Thyroid gland (tissue), 4 donors: Measurements from ENCODE around the gene ZBTB16. TPM values are rescaled to one million over a fixed set of nuclear protein-coding genes. Genes with fewer than 3 reads are reported as not detected.

ENCODE experiments used
- DNase-seq, 2 donors: peaks; one replicate each; pipeline ENCODE4 v3.0.0-alpha.2; 2019
- H3K27ac ChIP-seq, 3 donors: fragments of 200-600 bp; sonication (generic); 1 replicate in 2 of 3; 2 replicates in 1 of 3; pipeline ENCODE4 v1.5.1; 2016 to 2019; ENCODE audit warnings: mild to moderate bottlenecking in 1 of 3, moderate library complexity in 1 of 3
- H3K27me3 ChIP-seq: fragments of 200-600 bp; sonication (generic); one replicate; pipeline ENCODE4 v1.5.1; 2019
- H3K36me3 ChIP-seq, 2 donors: fragments of 200-600 bp; sonication (generic); one replicate each; pipeline ENCODE4 v1.5.1; 2016 to 2019
- H3K4me1 ChIP-seq, 2 donors: fragments of 200-600 bp; sonication (generic); one replicate each; pipeline ENCODE4 v1.5.1; 2017 to 2019
- H3K4me3 ChIP-seq, 3 donors: fragments of 200-600 bp; sonication (generic); replicated peaks in 1 of 3; 1 replicate in 2 of 3; 2 replicates in 1 of 3; pipeline ENCODE4 v1.5.1; 2016; ENCODE audit warnings: mild to moderate bottlenecking in 1 of 3
- H3K9me3 ChIP-seq: fragments of 200-600 bp; sonication (generic); one replicate; pipeline ENCODE4 v1.5.1; 2017
- CTCF ChIP-seq, 6 experiments: fragments of 200-600 bp in 3 of 6; fragments of 450-650 bp in 3 of 6; sonication (generic) in 3 of 6; IDR thresholded peaks; one replicate each; pipeline ENCODE4 v1.5.1; 2016 to 2019; ENCODE audit warnings: antibody characterized with exemption in 6 of 6, mild to moderate bottlenecking in 2 of 6, inconsistent platforms in 1 of 6, moderate library complexity in 1 of 6
- POLR2A ChIP-seq, 2 donors: fragments of 450-650 bp; IDR thresholded peaks; one replicate each; pipeline ENCODE4 v1.6.1; 2017; ENCODE audit warnings: antibody characterized with exemption in 2 of 2, mild to moderate bottlenecking in 2 of 2, moderate library complexity in 1 of 2
- WGBS, 2 donors: methylation state at CpG; one replicate each; pipeline ENCODE4 v1.1.5; 2017; 5-methylcytosine and 5-hydroxymethylcytosine counted together
- intact Hi-C: fragments of 100-400 bp; cut with DNase I; formaldehyde crosslinking; loops from one replicate; pipeline ENCODE4 v1.15.1; 2023
- total RNA-seq, 4 donors: library from RNA; depleted of rRNA; stranded (reverse); fragments of >200 nt; gene quantifications; one replicate each; pipeline ENCODE4 v1.2.3, GENCODE V29; 2016

ZBTB16 gene
- total RNA-seq, 4 donors from 2014 or later = 157 to 385 (median 177) TPM

- no peak for TF ChIP-seq POLR2A (IDR thresholded peaks at IDR 0.05)
- TF ChIP-seq CTCF (IDR thresholded peaks at IDR 0.05) = no peak
- Histone ChIP-seq H3K4me1 (peaks cover 87 to 91% of the 10 kb centered on the region in 2 donors), H3K27me3 (no peaks in the 10 kb centered on the region), H3K9me3 (no peaks in the 10 kb centered on the region), H3K4me3 (no peak overlapping the region), H3K36me3 (peaks cover 22 to 24% of the 10 kb centered on the region in 2 donors), H3K27ac (peak overlapping the region; percentile 66 to 97 (median 97))
- WGBS, 2 donors = 81 to 85% methylated on average over 21 of the region's 21 CpGs
- no peak for DNase-seq
- intact Hi-C loops = no loop called here
Observed at GRCh38 chr11:114074546-114075343, 15.2 kb downstream of the ZBTB16 start.

- Histone ChIP-seq H3K4me3 (no peak overlapping the region), H3K27me3 (no peaks in the 10 kb centered on the region), H3K36me3 (peaks cover 21 to 24% of the 10 kb centered on the region in 2 donors), H3K4me1 (peaks cover 92 to 96% of the 10 kb centered on the region in 2 donors), H3K9me3 (no peaks in the 10 kb centered on the region), H3K27ac (peak overlapping the region; percentile 66 to 97 (median 97))
- 96 to 99% methylated on average over 6 of the region's 6 CpGs for WGBS, 2 donors
- DNase-seq = no peak
- intact Hi-C loops = no loop called here
- TF ChIP-seq POLR2A (IDR thresholded peaks at IDR 0.05) (no peak), CTCF (IDR thresholded peaks at IDR 0.05) (no peak)
Observed at GRCh38 chr11:114075344-114075610, 15.8 kb downstream of the ZBTB16 start.

- Histone ChIP-seq H3K4me3 (peak overlapping the region in 1 of 3 donors; percentile 8), H3K9me3 (no peaks in the 10 kb centered on the region), H3K27ac (peak overlapping the region; percentile 92 to 97 (median 97)), H3K27me3 (no peaks in the 10 kb centered on the region), H3K4me1 (peaks cover 93 to 97% of the 10 kb centered on the region in 2 donors), H3K36me3 (peaks cover 16 to 24% of the 10 kb centered on the region in 2 donors)
- 51 to 53% methylated on average over 18 of the region's 18 CpGs for WGBS, 2 donors
- peak in 1 of 2 donors; percentile 40 for TF ChIP-seq POLR2A (IDR thresholded peaks at IDR 0.05)
- TF ChIP-seq CTCF (IDR thresholded peaks at IDR 0.05) = peak; percentile 34 to 72 (median 48)
- peak; percentile 53 to 60 for DNase-seq
- intact Hi-C loops = no loop called here
Observed at GRCh38 chr11:114075891-114076441, 16.5 kb downstream of the ZBTB16 start.

GRCh38 chr11:114076921-114077331, 17.4 kb downstream of the ZBTB16 start:
- peaks cover 16 to 24% of the 10 kb centered on the region in 2 donors for H3K36me3 ChIP-seq
- intact Hi-C loops = no loop called here
- H3K27me3 ChIP-seq = no peaks in the 10 kb centered on the region
- H3K27ac ChIP-seq = peak overlapping the region; percentile 92 to 97 (median 97)
- H3K4me1 ChIP-seq = peaks cover 94 to 98% of the 10 kb centered on the region in 2 donors
- DNase-seq = no peak
- TF ChIP-seq CTCF (IDR thresholded peaks at IDR 0.05) = no peak
- no peak for TF ChIP-seq POLR2A (IDR thresholded peaks at IDR 0.05)
- H3K9me3 ChIP-seq = no peaks in the 10 kb centered on the region
- H3K4me3 ChIP-seq = no peak overlapping the region
- WGBS, 2 donors = 46 to 54% methylated on average over 3 of the region's 3 CpGs
